ENCODE measurements around the gene CNOT8. TPM values are rescaled to one million over a fixed set of nuclear protein-coding genes. Genes with fewer than 3 reads are reported as not detected.
"Not testable (repeated sequence)": the region's sequence is repeated elsewhere in the genome, so short reads cannot be mapped to it uniquely, and the experiment has no call there.

Gene CNOT8
- total RNA-seq, 2 donors from 2014 or later, result 19.8 to 32.4 TPM

- Histone ChIP-seq H3K27me3 (no peaks in the 10 kb centered on the region), H3K4me1 (peaks cover 12% of the 10 kb centered on the region), H3K36me3 (replicated peaks in 1 of 2; ENCODE audit: insufficient read depth in 1 of 2, low read depth in 2 of 2) (no peaks in the 10 kb centered on the region), H3K27ac (no peak overlapping the region), H3K9me3 (no peaks in the 10 kb centered on the region), H3K4me3 (no peak overlapping the region)
- TF ChIP-seq POLR2A (IDR thresholded peaks at IDR 0.05), result no peak
- no peak for TF ChIP-seq CTCF (IDR thresholded peaks at IDR 0.05)
- DNase-seq, result no peak
- 86 to 89% methylated on average over 5 to 7 of the region's 7 CpGs for WGBS, 2 donors
- intact Hi-C loops (cut with DNase I), result no loop called here
- ATAC-seq, result no peak
These were observed 27.0 kb upstream of the CNOT8 start for GRCh38 chr5:154831451-154831850.

- not testable (repeated sequence) for H3K27me3 ChIP-seq
These were observed 25.6 kb upstream of the CNOT8 start for GRCh38 chr5:154832804-154833203.

GRCh38 chr5:154834053-154834452, 24.4 kb upstream of the CNOT8 start:
- DNase-seq (no peak), ATAC-seq (no peak)
- Histone ChIP-seq H3K9me3 (no peaks in the 10 kb centered on the region), H3K27ac (no peak overlapping the region), H3K36me3 (replicated peaks in 1 of 2; ENCODE audit: insufficient read depth in 1 of 2, low read depth in 2 of 2) (no peaks in the 10 kb centered on the region), H3K4me3 (no peak overlapping the region), H3K27me3 (no peaks in the 10 kb centered on the region), H3K4me1 (peaks cover 12% of the 10 kb centered on the region)
- WGBS, 2 donors, result 32 to 42% methylated on average over 1 of the region's 1 CpG
- intact Hi-C loops (cut with DNase I), result no loop called here
- TF ChIP-seq CTCF (IDR thresholded peaks at IDR 0.05) (no peak), POLR2A (IDR thresholded peaks at IDR 0.05) (no peak)

More at GRCh38 chr5:154832804-154833203, 25.6 kb upstream of the CNOT8 start:
- intact Hi-C loops (cut with DNase I); DNase-seq; H3K9me3 ChIP-seq; H3K27ac ChIP-seq; ATAC-seq; H3K4me3 ChIP-seq; H3K36me3 ChIP-seq (replicated peaks in 1 of 2; ENCODE audit: insufficient read depth in 1 of 2, low read depth in 2 of 2): not testable (repeated sequence)
- 94 to 98% methylated on average over 3 of the region's 3 CpGs for WGBS, 2 donors
- H3K4me1 ChIP-seq, result peaks cover 12% of the 10 kb centered on the region

GRCh38 chr5:154835701-154836052, 22.8 kb upstream of the CNOT8 start:
- DNase-seq; ATAC-seq; intact Hi-C loops (cut with DNase I); H3K4me3 ChIP-seq; H3K36me3 ChIP-seq (replicated peaks in 1 of 2; ENCODE audit: insufficient read depth in 1 of 2, low read depth in 2 of 2); H3K27me3 ChIP-seq; H3K9me3 ChIP-seq: not testable (repeated sequence)
- Histone ChIP-seq H3K4me1 (peaks cover 12% of the 10 kb centered on the region), H3K27ac (peak overlapping the region in 1 of 4 donors; percentile 48)
- 82 to 90% methylated on average over 9 of the region's 9 CpGs for WGBS, 2 donors

GRCh38 chr5:154836225-154836624, 22.2 kb upstream of the CNOT8 start:
- WGBS, 2 donors, result 84 to 92% methylated on average over 6 of the region's 6 CpGs
- ATAC-seq (no peak), DNase-seq (no peak)
- TF ChIP-seq CTCF (IDR thresholded peaks at IDR 0.05) (no peak), POLR2A (IDR thresholded peaks at IDR 0.05) (no peak)
- H3K27me3 ChIP-seq, result no peaks in the 10 kb centered on the region
- intact Hi-C loops (cut with DNase I), result no loop called here
- H3K4me3 ChIP-seq, result no peak overlapping the region
- no peak overlapping the region for H3K27ac ChIP-seq
- peaks cover 12% of the 10 kb centered on the region for H3K4me1 ChIP-seq
- no peaks in the 10 kb centered on the region for H3K36me3 ChIP-seq (replicated peaks in 1 of 2; ENCODE audit: insufficient read depth in 1 of 2, low read depth in 2 of 2)
- no peaks in the 10 kb centered on the region for H3K9me3 ChIP-seq

GRCh38 chr5:154837009-154837901, 21.2 kb upstream of the CNOT8 start:
- ATAC-seq (no peak), DNase-seq (no peak)
- TF ChIP-seq CTCF (IDR thresholded peaks at IDR 0.05) (no peak), POLR2A (IDR thresholded peaks at IDR 0.05) (no peak)
- H3K4me3 ChIP-seq, result no peak overlapping the region
- 51 to 55% methylated on average over 6 of the region's 6 CpGs for WGBS, 2 donors
- H3K4me1 ChIP-seq, result peaks cover 12% of the 10 kb centered on the region
- no peaks in the 10 kb centered on the region for H3K9me3 ChIP-seq
- H3K36me3 ChIP-seq (replicated peaks in 1 of 2; ENCODE audit: insufficient read depth in 1 of 2, low read depth in 2 of 2), result no peaks in the 10 kb centered on the region
- no peaks in the 10 kb centered on the region for H3K27me3 ChIP-seq
- intact Hi-C loops (cut with DNase I), result no loop called here
- no peak overlapping the region for H3K27ac ChIP-seq

All from body of pancreas (tissue), 4 donors.